SU-DHL-6 (cell line): ENCODE results near the gene EPN1.

Experiments
- CTCF ChIP-seq: fragments of 200-600 bp; sonication (generic); IDR thresholded peaks from one replicate; pipeline ENCODE4 v1.5.1; 2017; ENCODE audit warnings: antibody characterized with exemption, mild to moderate bottlenecking, low read length, moderate library complexity; ENCODE audit not compliant: insufficient read depth, poor library complexity, severe bottlenecking
- EZH2phosphoT487 ChIP-seq: fragments of 200-600 bp; sonication (generic), shearing (Covaris generic); conservative IDR thresholded peaks from 2 replicates; pipeline ENCODE4 v1.6.1; 2018; ENCODE audit warnings: mild to moderate bottlenecking, antibody characterized with exemption, low read length, moderate library complexity, mixed read lengths

DNA sequence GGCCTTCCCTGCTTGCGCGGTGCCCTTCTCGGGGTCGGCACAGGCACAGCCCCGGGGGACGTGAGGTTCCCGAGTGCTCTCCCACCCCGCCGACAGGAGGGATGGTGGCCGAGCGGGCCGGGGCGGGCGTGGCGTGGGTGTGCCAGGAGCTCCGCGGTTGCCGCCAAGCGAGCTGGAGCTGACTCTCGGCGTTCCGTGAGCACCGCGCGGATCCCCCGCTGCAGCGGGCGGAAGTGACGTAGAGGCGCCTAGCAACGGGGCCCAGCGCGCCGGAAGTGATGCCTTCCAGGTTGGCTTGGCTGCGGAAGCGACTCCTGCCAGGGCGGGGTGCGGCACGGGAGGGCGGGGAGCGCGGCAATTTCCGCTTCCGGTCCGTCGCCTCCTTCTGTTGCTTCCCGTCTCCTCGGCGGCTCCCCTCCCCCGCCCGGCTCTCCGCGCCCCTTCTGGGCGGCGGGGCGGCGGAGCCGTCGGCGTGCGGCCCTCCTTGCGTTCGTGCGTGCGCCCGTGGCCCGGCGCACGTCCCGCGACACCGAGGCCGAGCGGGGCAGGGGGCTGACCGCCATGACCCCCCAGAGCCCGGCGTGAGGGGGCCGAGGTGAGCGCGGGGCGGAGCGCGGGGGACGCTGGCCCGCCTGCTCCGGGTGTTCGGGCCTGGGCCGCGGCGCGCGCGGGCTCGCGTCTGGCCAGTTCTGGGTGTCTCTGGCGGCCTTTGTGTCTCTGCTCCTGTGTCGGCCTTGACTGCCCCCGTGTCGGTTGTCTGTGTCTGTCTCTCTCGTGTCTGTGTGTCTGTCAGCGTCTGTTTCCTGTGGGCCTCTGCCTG lies at the start of gene EPN1:
- TF ChIP-seq CTCF (no peak), EZH2phosphoT487 (no peak)
